ENCODE data around the gene IMPG1. TPM values are rescaled to one million over a fixed set of nuclear protein-coding genes. Genes with fewer than 3 reads are reported as not detected.
"Not testable (repeated sequence)": the region's sequence is repeated elsewhere in the genome, so short reads cannot be mapped to it uniquely, and the experiment has no call there.

IMPG1 gene
- total RNA-seq, 1 donor from 2014 or later = not detected

- no peak for DNase-seq (ENCODE audit: low spot score)
Observed at GRCh38 chr6:75963569-75963968, 108.9 kb downstream of the IMPG1 start.

- no peak for DNase-seq (ENCODE audit: low spot score)
Observed at GRCh38 chr6:75952128-75952527, 120.3 kb downstream of the IMPG1 start.

- DNase-seq (ENCODE audit: low spot score) = no peak
Observed at GRCh38 chr6:75947935-75948334, 124.5 kb downstream of the IMPG1 start.

GRCh38 chr6:75946146-75946831 lies 126.2 kb downstream of the IMPG1 start:
- DNase-seq (ENCODE audit: low spot score) = no peak

- DNase-seq (ENCODE audit: low spot score) = no peak
Observed at GRCh38 chr6:75943381-75943780, 129.1 kb downstream of the IMPG1 start.

- no peak for DNase-seq (ENCODE audit: low spot score)
Observed at GRCh38 chr6:75941509-75941908, 131.0 kb downstream of the IMPG1 start.

GRCh38 chr6:75940564-75940963 lies 131.9 kb downstream of the IMPG1 start:
- DNase-seq (ENCODE audit: low spot score) = no peak

- no peak for DNase-seq (ENCODE audit: low spot score)
Observed at GRCh38 chr6:75937846-75938245, 134.6 kb downstream of the IMPG1 start.

- DNase-seq (ENCODE audit: low spot score) = no peak
Observed at GRCh38 chr6:75936682-75937081, 135.8 kb downstream of the IMPG1 start.

- DNase-seq (ENCODE audit: low spot score) = no peak
Observed at GRCh38 chr6:75935473-75935793, 137.0 kb downstream of the IMPG1 start.

GRCh38 chr6:75934643-75935472 lies 137.6 kb downstream of the IMPG1 start:
- no peak for DNase-seq (ENCODE audit: low spot score)

GRCh38 chr6:75933387-75933975 lies 139.0 kb downstream of the IMPG1 start:
- no peak for DNase-seq (ENCODE audit: low spot score)

GRCh38 chr6:75932067-75932466 lies 140.4 kb downstream of the IMPG1 start:
- no peak for DNase-seq (ENCODE audit: low spot score)

- DNase-seq (ENCODE audit: low spot score) = no peak
Observed at GRCh38 chr6:75931011-75931680, 141.3 kb downstream of the IMPG1 start.

- DNase-seq (ENCODE audit: low spot score) = no peak
Observed at GRCh38 chr6:75926293-75927168, 145.9 kb downstream of the IMPG1 start.

- no peak for DNase-seq (ENCODE audit: low spot score)
Observed at GRCh38 chr6:75922226-75922625, 150.2 kb downstream of the IMPG1 start.

GRCh38 chr6:75913040-75913439 lies 159.4 kb downstream of the IMPG1 start:
- no peak for DNase-seq (ENCODE audit: low spot score)

- DNase-seq (ENCODE audit: low spot score) = no peak
Observed at GRCh38 chr6:75907444-75907843, 165.0 kb downstream of the IMPG1 start.

GRCh38 chr6:75906871-75907270 lies 165.6 kb downstream of the IMPG1 start:
- DNase-seq (ENCODE audit: low spot score) = no peak

- not testable (repeated sequence) for DNase-seq (ENCODE audit: low spot score)
Observed at GRCh38 chr6:75905129-75905528, 167.3 kb downstream of the IMPG1 start.

GRCh38 chr6:75900216-75900615 lies 172.2 kb downstream of the IMPG1 start:
- DNase-seq (ENCODE audit: low spot score) = not testable (repeated sequence)

All from mesenteric fat pad (tissue), 1 donor.